H9 (cell line): ENCODE results near the gene IGFBP5. TPM values are rescaled to one million over a fixed set of nuclear protein-coding genes. Genes with fewer than 3 reads are reported as not detected.

Source experiments
- DNase-seq: peaks from one replicate; pipeline ENCODE4 v3.0.0-alpha.2; 2017
- H2AFZ ChIP-seq: one replicate; pipeline ENCODE4 v1.6.1; 2013; ENCODE audit warnings: mild to moderate bottlenecking, low read length, control low read depth, moderate library complexity
- H2AK5ac ChIP-seq: 2 replicates; pipeline ENCODE4 v1.6.1; 2013; ENCODE audit warnings: low read length, control low read depth, mixed read lengths; ENCODE audit not compliant: insufficient read length
- H2BK120ac ChIP-seq: one replicate; pipeline ENCODE4 v1.6.1; 2013; ENCODE audit warnings: low read depth, mild to moderate bottlenecking, low read length, control low read depth, inconsistent platforms; ENCODE audit not compliant: poor library complexity, severe bottlenecking
- H2BK12ac ChIP-seq: 2 replicates; pipeline ENCODE4 v1.6.1; 2013; ENCODE audit warnings: low read length, control low read depth, mixed read lengths, low read depth; ENCODE audit not compliant: insufficient read length
- H2BK15ac ChIP-seq: 2 replicates; pipeline ENCODE4 v1.6.1; 2013; ENCODE audit warnings: low read depth, low read length, control low read depth
- H2BK20ac ChIP-seq: one replicate; pipeline ENCODE4 v1.6.1; 2013; ENCODE audit warnings: low read depth, mild to moderate bottlenecking, low read length, control low read depth, inconsistent platforms; ENCODE audit not compliant: poor library complexity, severe bottlenecking
- H2BK5ac ChIP-seq: 2 replicates; pipeline ENCODE4 v1.6.1; 2013; ENCODE audit warnings: low read length, control low read depth, mixed read lengths; ENCODE audit not compliant: insufficient read length
- H3K14ac ChIP-seq: 2 replicates; pipeline ENCODE4 v1.6.1; 2013; ENCODE audit warnings: low read length, control low read depth; ENCODE audit not compliant: insufficient read depth
- H3K18ac ChIP-seq: 2 replicates; pipeline ENCODE4 v1.6.1; 2013; ENCODE audit warnings: low read depth, mild to moderate bottlenecking, mixed read lengths, low read length, control low read depth; ENCODE audit not compliant: insufficient read length
- H3K23ac ChIP-seq: 2 replicates; pipeline ENCODE4 v1.6.1; 2013; ENCODE audit warnings: low read length, control low read depth, mixed read lengths, low read depth; ENCODE audit not compliant: insufficient read length
- H3K23me2 ChIP-seq: 2 replicates; pipeline ENCODE4 v1.6.1; 2013; ENCODE audit warnings: low read depth, mild to moderate bottlenecking, mixed read lengths, low read length, control low read depth; ENCODE audit not compliant: insufficient read length, poor library complexity, severe bottlenecking
- H3K27ac ChIP-seq: 2 replicates; pipeline ENCODE4 v1.5.1; 2013; ENCODE audit warnings: low read length, control low read depth, mixed read lengths, low read depth; ENCODE audit not compliant: insufficient read length
- H3K27me3 ChIP-seq: 2 replicates; pipeline ENCODE4 v1.6.1; 2013; ENCODE audit warnings: low read length, control low read depth, inconsistent platforms; ENCODE audit not compliant: insufficient read depth
- H3K4ac ChIP-seq: 2 replicates; pipeline ENCODE4 v1.6.1; 2013; ENCODE audit warnings: low read depth, mild to moderate bottlenecking, control low read depth, inconsistent platforms, low read length, moderate library complexity
- H3K4me1 ChIP-seq: 2 replicates; pipeline ENCODE4 v1.6.1; 2013; ENCODE audit warnings: low read length, control low read depth, inconsistent platforms; ENCODE audit not compliant: insufficient read depth
- H3K4me2 ChIP-seq: 2 replicates; pipeline ENCODE4 v1.6.1; 2013; ENCODE audit warnings: low read length, control low read depth, mixed read lengths; ENCODE audit not compliant: insufficient read length, insufficient read depth
- H3K56ac ChIP-seq: 2 replicates; pipeline ENCODE4 v1.6.1; 2013; ENCODE audit warnings: low read depth, mild to moderate bottlenecking, mixed read lengths, low read length, control low read depth; ENCODE audit not compliant: insufficient read length
- H3K79me1 ChIP-seq: 2 replicates; pipeline ENCODE4 v1.6.1; 2013; ENCODE audit warnings: low read depth, mild to moderate bottlenecking, moderate library complexity, low read length, control low read depth, inconsistent platforms; ENCODE audit not compliant: insufficient read depth, poor library complexity, severe bottlenecking
- H3K79me2 ChIP-seq: 2 replicates; pipeline ENCODE4 v1.6.1; 2013; ENCODE audit warnings: low read length, control low read depth, inconsistent platforms; ENCODE audit not compliant: insufficient read depth
- H3K9ac ChIP-seq: 2 replicates; pipeline ENCODE4 v1.6.1; 2013; ENCODE audit warnings: low read length, control low read depth, mixed read lengths; ENCODE audit not compliant: insufficient read length; ENCODE audit errors: extremely low read depth
- H3K9me3 ChIP-seq: one replicate; pipeline ENCODE4 v1.6.1; 2013; ENCODE audit warnings: low read depth, low read length, inconsistent platforms; ENCODE audit not compliant: control insufficient read depth
- H3T11ph ChIP-seq: one replicate; pipeline ENCODE4 v1.6.1; 2013; ENCODE audit warnings: mild to moderate bottlenecking, low read length, control low read depth, inconsistent platforms
- H4K20me1 ChIP-seq: one replicate; pipeline ENCODE4 v1.6.1; 2013; ENCODE audit not compliant: control insufficient read depth, insufficient read length, insufficient read depth
- H4K5ac ChIP-seq: 2 replicates; pipeline ENCODE4 v1.6.1; 2013; ENCODE audit warnings: low read depth, mild to moderate bottlenecking, mixed read lengths, low read length, control low read depth; ENCODE audit not compliant: insufficient read length
- H4K8ac ChIP-seq: replicated peaks from 2 replicates; pipeline ENCODE4 v1.6.1; 2013; ENCODE audit warnings: low read length, control low read depth, mixed read lengths, low read depth; ENCODE audit not compliant: insufficient read length
- H4K91ac ChIP-seq: 2 replicates; pipeline ENCODE4 v1.6.1; 2013; ENCODE audit warnings: low read depth, mild to moderate bottlenecking, moderate library complexity, mixed read lengths, low read length, control low read depth; ENCODE audit not compliant: insufficient read length
- H3K27ac Mint-ChIP-seq, 3 experiments: 2 replicates in 2 of 3; 3 replicates in 1 of 3; pipeline ENCODE4 v1.8.0; 2020 to 2021; ENCODE audit warnings: mixed read lengths in 3 of 3, mild to moderate bottlenecking in 1 of 3, moderate library complexity in 1 of 3
- H3K27me3 Mint-ChIP-seq: 2 replicates; pipeline ENCODE4 v1.8.0; 2021; ENCODE audit warnings: low read depth, mild to moderate bottlenecking, moderate library complexity, mixed read lengths
- H3K36me3 Mint-ChIP-seq, 3 experiments: 2 replicates in 2 of 3; 3 replicates in 1 of 3; pipeline ENCODE4 v1.8.0; 2020 to 2021; ENCODE audit warnings: low read depth in 3 of 3, mixed read lengths in 3 of 3; ENCODE audit not compliant: insufficient read depth in 1 of 3
- H3K4me1 Mint-ChIP-seq, 2 experiments: 2 replicates each; pipeline ENCODE4 v1.8.0; 2020; ENCODE audit warnings: mixed read lengths in 2 of 2
- H3K4me3 Mint-ChIP-seq, 2 experiments: 2 replicates in 1 of 2; 3 replicates in 1 of 2; pipeline ENCODE4 v1.8.0; 2020 to 2021; ENCODE audit warnings: mild to moderate bottlenecking in 2 of 2, mixed read lengths in 2 of 2, moderate library complexity in 1 of 2
- H3K9me3 Mint-ChIP-seq, 2 experiments: 2 replicates in 1 of 2; 3 replicates in 1 of 2; pipeline ENCODE4 v1.8.0; 2020; ENCODE audit warnings: mild to moderate bottlenecking in 2 of 2, mixed read lengths in 2 of 2, moderate library complexity in 1 of 2
- CTCF ChIP-seq: fragments of 200-600 bp; sonication (generic); conservative IDR thresholded peaks from 3 replicates; pipeline ENCODE4 v1.8.0; 2021; ENCODE audit warnings: antibody characterized with exemption, mild to moderate bottlenecking
- WGBS: extraction: QIAGEN DNeasy Blood & Tissue Kit; methylation state at CpG from one replicate; pipeline ENCODE4 v1.1.7; 2013; ENCODE audit warnings: missing lambda C conversion rate, low lambda C conversion rate, mixed read lengths; ENCODE audit not compliant: insufficient read length; ENCODE audit errors: extremely low coverage; 5-methylcytosine and 5-hydroxymethylcytosine counted together
- total RNA-seq: library from RNA; stranded (reverse); gene quantifications from 2 replicates; pipeline ENCODE4 v1.2.1, GENCODE V29; 2021

Gene IGFBP5
- total RNA-seq, 1 experiment from 2014 or later, result 0.90 TPM

GRCh38 chr2:216637472-216637871 lies 57.9 kb downstream of the IGFBP5 start:
- H3K27me3 Mint-ChIP-seq, result peaks cover 10% of the 10 kb centered on the region
- H3K4me1 Mint-ChIP-seq, result peaks cover 42 to 52% of the 10 kb centered on the region in 2 experiments
- Histone ChIP-seq H3K18ac (no peak overlapping the region), H3K9me3 (no peaks in the 10 kb centered on the region), H3K23ac (no peak overlapping the region), H3T11ph (no peak overlapping the region), H3K56ac (no peak overlapping the region), H2AFZ (no peak overlapping the region), H4K91ac (no peak overlapping the region), H3K79me2 (peaks cover 32% of the 10 kb centered on the region; the same call in 1 of the 2 replicates), H2BK120ac (no peak overlapping the region), H3K27me3 (no peaks in the 10 kb centered on the region), H2BK12ac (no peak overlapping the region), H2BK5ac (no peak overlapping the region), H3K4me1 (peaks cover 5% of the 10 kb centered on the region; the same call in 1 of the 2 replicates), H3K79me1 (peaks cover 3% of the 10 kb centered on the region), H4K20me1 (no peaks in the 10 kb centered on the region), H2BK15ac (no peak overlapping the region), H3K23me2 (peaks cover 35% of the 10 kb centered on the region), H3K27ac (no peak overlapping the region), H3K9ac (no peak overlapping the region), H3K4me2 (peak overlapping the region; percentile 96), H2AK5ac (no peak overlapping the region), H3K4ac (no peak overlapping the region), H2BK20ac (no peak overlapping the region), H3K14ac (no peak overlapping the region), H4K8ac (no peak overlapping the region), H4K5ac (no peak overlapping the region)
- no peak for TF ChIP-seq CTCF
- DNase-seq, result no peak
- no CpG with 5 or more reads among the region's 3 CpGs for WGBS
- peaks cover 0 to 3% of the 10 kb centered on the region in 2 experiments; a peak in 2 of 5 replicates for H3K9me3 Mint-ChIP-seq
- peak overlapping the region; percentile 36 to 100; a peak in 3 of 5 replicates for H3K4me3 Mint-ChIP-seq
- peak overlapping the region in 2 of 3 experiments; percentile 12 to 44; a peak in 3 of 7 replicates for H3K27ac Mint-ChIP-seq
- peaks cover 32 to 39% (median 38%) of the 10 kb centered on the region in 3 experiments for H3K36me3 Mint-ChIP-seq
